Activated T-helper 2 cell treated with anti-CD3 and anti-CD28 coated beads, Interferon-gamma antibody, Interleukin-2, Interleukin-4, amounts not matched to agents 10 μg/mL and 5 μg/mL and 100 μg/mL, durations not matched to agents 14 hours and 24 hours and 36 hours (primary cell): ENCODE data around the gene HELZ. TPM values are rescaled to one million over a fixed set of nuclear protein-coding genes. Genes with fewer than 3 reads are reported as not detected.
"Not testable (repeated sequence)": the region's sequence is repeated elsewhere in the genome, so short reads cannot be mapped to it uniquely, and the experiment has no call there.

Source experiments
- DNase-seq: peaks from one replicate; pipeline ENCODE4 v3.0.0; 2021; ENCODE audit warnings: low spot score
- H3K27ac Mint-ChIP-seq: one replicate; pipeline ENCODE4 v1.8.0; 2021; ENCODE audit warnings: mixed read lengths
- H3K27me3 Mint-ChIP-seq: one replicate; pipeline ENCODE4 v1.8.0; 2021; ENCODE audit warnings: low read depth, mixed read lengths
- H3K36me3 Mint-ChIP-seq: one replicate; pipeline ENCODE4 v1.8.0; 2021; ENCODE audit warnings: low read depth, mixed read lengths
- H3K4me1 Mint-ChIP-seq: one replicate; pipeline ENCODE4 v1.8.0; 2021; ENCODE audit warnings: low read depth, mixed read lengths
- H3K4me3 Mint-ChIP-seq: one replicate; pipeline ENCODE4 v1.8.0; 2021; ENCODE audit warnings: low read depth, mild to moderate bottlenecking, moderate library complexity, mixed read lengths
- H3K9me3 Mint-ChIP-seq: one replicate; pipeline ENCODE4 v1.8.0; 2021; ENCODE audit warnings: mixed read lengths
- intact Hi-C: fragments of 100-400 bp; cut with micrococcal nuclease; formaldehyde crosslinking; loops from one replicate; pipeline ENCODE4 v1.15.1; 2023
- total RNA-seq: library from RNA; stranded (reverse); gene quantifications from 2 replicates; pipeline ENCODE4 v1.2.3, GENCODE V29; 2022

Gene HELZ
- total RNA-seq, 1 donor from 2014 or later, result 67.1 TPM

- Mint-ChIP-seq H3K4me3 (no peak overlapping the region), H3K36me3 (no peaks in the 10 kb centered on the region), H3K27me3 (peaks cover 1% of the 10 kb centered on the region), H3K4me1 (no peaks in the 10 kb centered on the region), H3K27ac (no peak overlapping the region), H3K9me3 (peaks cover 23% of the 10 kb centered on the region)
- intact Hi-C loops, result no loop called here
- no peak for DNase-seq
These were observed 194.4 kb downstream of the HELZ start for GRCh38 chr17:67050471-67051154.

GRCh38 chr17:67050066-67050465, 194.9 kb downstream of the HELZ start:
- intact Hi-C loops, result no loop called here
- no peak overlapping the region for H3K27ac Mint-ChIP-seq
- H3K4me1 Mint-ChIP-seq, result no peaks in the 10 kb centered on the region
- H3K4me3 Mint-ChIP-seq, result no peak overlapping the region
- no peaks in the 10 kb centered on the region for H3K36me3 Mint-ChIP-seq
- no peak for DNase-seq
- peaks cover 23% of the 10 kb centered on the region for H3K9me3 Mint-ChIP-seq
- H3K27me3 Mint-ChIP-seq, result peaks cover 1% of the 10 kb centered on the region

GRCh38 chr17:67049025-67049739, 195.8 kb downstream of the HELZ start:
- Mint-ChIP-seq H3K4me3 (no peak overlapping the region), H3K9me3 (peaks cover 23% of the 10 kb centered on the region), H3K36me3 (no peaks in the 10 kb centered on the region), H3K4me1 (no peaks in the 10 kb centered on the region), H3K27me3 (peaks cover 1% of the 10 kb centered on the region), H3K27ac (no peak overlapping the region)
- intact Hi-C loops, result no loop called here
- DNase-seq, result no peak

- no peak for DNase-seq
- Mint-ChIP-seq H3K36me3 (no peaks in the 10 kb centered on the region), H3K27me3 (peaks cover 1% of the 10 kb centered on the region), H3K4me1 (no peaks in the 10 kb centered on the region), H3K9me3 (peaks cover 23% of the 10 kb centered on the region), H3K27ac (no peak overlapping the region), H3K4me3 (no peak overlapping the region)
- intact Hi-C loops, result no loop called here
These were observed 197.6 kb downstream of the HELZ start for GRCh38 chr17:67047382-67047781.

GRCh38 chr17:67046398-67046797, 198.6 kb downstream of the HELZ start:
- Mint-ChIP-seq H3K9me3 (peaks cover 23% of the 10 kb centered on the region), H3K27ac (no peak overlapping the region), H3K36me3 (no peaks in the 10 kb centered on the region), H3K27me3 (peaks cover 1% of the 10 kb centered on the region), H3K4me1 (no peaks in the 10 kb centered on the region), H3K4me3 (no peak overlapping the region)
- DNase-seq, result no peak
- intact Hi-C loops, result no loop called here

- intact Hi-C loops, result no loop called here
- H3K27me3 Mint-ChIP-seq, result peaks cover 1% of the 10 kb centered on the region
- no peak overlapping the region for H3K4me3 Mint-ChIP-seq
- H3K36me3 Mint-ChIP-seq, result no peaks in the 10 kb centered on the region
- DNase-seq, result no peak
- peaks cover 23% of the 10 kb centered on the region for H3K9me3 Mint-ChIP-seq
- no peak overlapping the region for H3K27ac Mint-ChIP-seq
- no peaks in the 10 kb centered on the region for H3K4me1 Mint-ChIP-seq
These were observed 200.1 kb downstream of the HELZ start for GRCh38 chr17:67044940-67045339.

GRCh38 chr17:67044016-67044772, 200.8 kb downstream of the HELZ start, which contains the start of gene CACNG1:
TSS of gene CACNG1 (plus strand) at chr17:67044554. CDS start at chr17:67044661, 107 bp downstream.
- intact Hi-C loops, result no loop called here
- H3K27ac Mint-ChIP-seq, result no peak within 1 kb of the TSS
- peaks cover 18% of the 10 kb centered on the region for H3K9me3 Mint-ChIP-seq
- DNase-seq, result no peak
- peaks cover 1% of the 10 kb centered on the region for H3K27me3 Mint-ChIP-seq
- H3K4me3 Mint-ChIP-seq, result no peak within 1 kb of the TSS
- H3K4me1 Mint-ChIP-seq, result no peaks in the 10 kb centered on the region
- no peaks in the 10 kb centered on the region for H3K36me3 Mint-ChIP-seq

- Mint-ChIP-seq H3K27ac (no peak overlapping the region), H3K36me3 (no peaks in the 10 kb centered on the region), H3K9me3 (peaks cover 9% of the 10 kb centered on the region), H3K27me3 (peaks cover 1% of the 10 kb centered on the region), H3K4me1 (no peaks in the 10 kb centered on the region), H3K4me3 (no peak overlapping the region)
- DNase-seq, result no peak
- intact Hi-C loops, result no loop called here
These were observed 201.7 kb downstream of the HELZ start for GRCh38 chr17:67043283-67043682.

- DNase-seq, result no peak
- no peak overlapping the region for H3K27ac Mint-ChIP-seq
- H3K4me1 Mint-ChIP-seq, result no peaks in the 10 kb centered on the region
- intact Hi-C loops, result no loop called here
- H3K36me3 Mint-ChIP-seq, result no peaks in the 10 kb centered on the region
- H3K9me3 Mint-ChIP-seq, result no peaks in the 10 kb centered on the region
- H3K27me3 Mint-ChIP-seq, result peaks cover 1% of the 10 kb centered on the region
- H3K4me3 Mint-ChIP-seq, result no peak overlapping the region
These were observed 202.8 kb downstream of the HELZ start for GRCh38 chr17:67041941-67042899.

- Mint-ChIP-seq H3K4me3 (no peak overlapping the region), H3K9me3 (no peaks in the 10 kb centered on the region), H3K27me3 (no peaks in the 10 kb centered on the region), H3K36me3 (no peaks in the 10 kb centered on the region), H3K4me1 (no peaks in the 10 kb centered on the region), H3K27ac (no peak overlapping the region)
- no peak for DNase-seq
- intact Hi-C loops, result no loop called here
These were observed 203.5 kb downstream of the HELZ start for GRCh38 chr17:67041531-67041930.

- H3K4me3 Mint-ChIP-seq, H3K27ac Mint-ChIP-seq, H3K36me3 Mint-ChIP-seq, intact Hi-C loops, H3K27me3 Mint-ChIP-seq, DNase-seq, H3K9me3 Mint-ChIP-seq, H3K4me1 Mint-ChIP-seq: not testable (repeated sequence)
These were observed 203.9 kb downstream of the HELZ start for GRCh38 chr17:67041119-67041518.

- H3K4me3 Mint-ChIP-seq, result no peak overlapping the region
- intact Hi-C loops, result no loop called here
- no peak for DNase-seq
- peaks cover 1% of the 10 kb centered on the region for H3K4me1 Mint-ChIP-seq
- H3K27me3 Mint-ChIP-seq, result no peaks in the 10 kb centered on the region
- H3K27ac Mint-ChIP-seq, result no peak overlapping the region
- H3K9me3 Mint-ChIP-seq, result no peaks in the 10 kb centered on the region
- no peaks in the 10 kb centered on the region for H3K36me3 Mint-ChIP-seq
These were observed 204.3 kb downstream of the HELZ start for GRCh38 chr17:67040652-67041051.
